Measurements from ENCODE around the gene PTHLH. TPM values are rescaled to one million over a fixed set of nuclear protein-coding genes. Genes with fewer than 3 reads are reported as not detected.

The PTHLH gene
- total and polyA plus RNA-seq, 10 of the 15 experiments (the other 5 are each of a cell fraction or from before 2014, with no cell fraction given), result 0.08 to 0.12 TPM; not detected in 8

GRCh38 chr12:27969624-27970400, 2.7 kb downstream of the PTHLH start:
- intact Hi-C loops (cut with micrococcal nuclease; ENCODE audit: unreplicated experiment), result loop anchor here (5.0 kb wide), 1 partner anchor 902 kb away; no protein-coding TSS in a partner anchor
- peak; percentile 81 for ATAC-seq
- Histone ChIP-seq H3K36me3 (ENCODE audit: control insufficient read depth in 2 of 2, insufficient read depth in 2 of 2, low read length in 1 of 2) (no peaks in the 10 kb centered on the region), H3K9me3 (replicated peaks; ENCODE audit: control insufficient read depth, insufficient read depth, low read length) (no peaks in the 10 kb centered on the region), H2AFZ (ENCODE audit: control insufficient read depth, low read depth, low read length) (peak overlapping the region; percentile 73), H3K27ac (ENCODE audit: control insufficient read depth, insufficient read depth) (no peak overlapping the region), H4K20me1 (ENCODE audit: control insufficient read depth, insufficient read depth) (no peaks in the 10 kb centered on the region; the same call in 1 of the 2 replicates), H3K27me3 (replicated peaks in 1 of 2; ENCODE audit: control insufficient read depth in 2 of 2, insufficient read depth in 2 of 2, low read length in 1 of 2) (peaks cover 11 to 36% of the 10 kb centered on the region in 2 experiments), H3K4me2 (ENCODE audit: control insufficient read depth, insufficient read depth) (peak overlapping the region; percentile 93), H3K9ac (ENCODE audit: control insufficient read depth, insufficient read depth, low read length) (peak overlapping the region; percentile 16; the same call in 1 of the 2 replicates), H3K79me2 (ENCODE audit: control insufficient read depth, insufficient read depth, low read length) (no peaks in the 10 kb centered on the region), H3K4me1 (ENCODE audit: control insufficient read depth, insufficient read depth, low read length) (peaks cover 10% of the 10 kb centered on the region), H3K4me3 (peak overlapping the region; percentile 52)
- ChIA-PET CTCF (interaction anchor here (1.4 to 1.5 kb wide), 3 partner anchors 9 to 903 kb away, joined by 3 to 6 read pairs (median 5); no protein-coding TSS in a partner anchor), POLR2A (no interaction called here), SMC1A (ENCODE audit: uncharacterized antibody, unreplicated experiment) (no interaction called here), RAD21 (ENCODE audit: unreplicated experiment) (no interaction called here)
- FAIRE-seq, result no peak
- no TSS peak for BruUV-seq (replicated peaks)
- WGBS (ENCODE audit: insufficient coverage, insufficient replicate concordance, low lambda C conversion rate, missing lambda C conversion rate), result 2% methylated on average over 51 of the region's 55 CpGs
- in situ Hi-C loops (cut with MboI), result no loop called here
- DNase-seq (ENCODE audit: low read depth, low spot score), result peak; percentile 25
- TF ChIP-seq KAT2A (conservative IDR thresholded peaks at IDR 0.05; ENCODE audit: control insufficient read depth, low read depth, low read length), result no peak
- TF ChIP-seq TCF12 (IDR thresholded peaks at IDR 0.05; ENCODE audit: low read depth, low read length), result 0 out of 2 replicates have a peak, but pooled peaks have one; percentile 43
- TF ChIP-seq TCF3 (IDR thresholded peaks at IDR 0.05; ENCODE audit: borderline replicate concordance, insufficient read depth, low read depth, low read length), result peak; percentile 78
- no peak for TF ChIP-seq HDAC6 (IDR thresholded peaks at IDR 0.05; ENCODE audit: unreplicated experiment)
- no peak for TF ChIP-seq GATAD2B (conservative IDR thresholded peaks at IDR 0.05; ENCODE audit: low read depth)
- no peak for TF ChIP-seq SPI1 (IDR thresholded peaks at IDR 0.05; ENCODE audit: borderline replicate concordance, insufficient read depth, low read depth, low read length)
- TF ChIP-seq KLF5 (IDR thresholded peaks at IDR 0.05; ENCODE audit: partially characterized antibody), result no peak
- TF ChIP-seq PRDM15 (CRISPR knock-in tag; IDR thresholded peaks at IDR 0.05), result no peak
- 0 out of 2 replicates have a peak, but pooled peaks have one; percentile 45 for TF ChIP-seq CBX5 (IDR thresholded peaks at IDR 0.05; ENCODE audit: low read depth)
- no peak for TF ChIP-seq BCL3 (IDR thresholded peaks at IDR 0.05; ENCODE audit: borderline replicate concordance, insufficient read depth, low read depth, low read length, poor library complexity, severe bottlenecking)
- TF ChIP-seq CTCF (IDR thresholded peaks at IDR 0.05 in 2 of 3, conservative IDR thresholded peaks at IDR 0.05 in 1 of 3; ENCODE audit: control insufficient read depth in 2 of 3, extremely low read depth in 1 of 3, insufficient read depth in 1 of 3, low read depth in 3 of 3, low read length in 3 of 3), result peak in 2 of 3 experiments; percentile 6 to 38; a peak in 3 of 6 replicates
- TF ChIP-seq ZNF274 (IDR thresholded peaks at IDR 0.05; ENCODE audit: insufficient read depth, insufficient read length), result no peak
- TF ChIP-seq KDM1A (IDR thresholded peaks at IDR 0.05; ENCODE audit: borderline replicate concordance), result no peak

Measured in GM12878 (cell line).